ENCODE data around the gene PTPRN2. TPM values are rescaled to one million over a fixed set of nuclear protein-coding genes. Genes with fewer than 3 reads are reported as not detected.
"Not testable (repeated sequence)": the region's sequence is repeated elsewhere in the genome, so short reads cannot be mapped to it uniquely, and the experiment has no call there.

The PTPRN2 gene
- total RNA-seq (under 1 TPM; 0.47 to 0.82 (median 0.49) TPM), polyA plus RNA-seq (under 1 TPM; 0.51 to 0.74 (median 0.56) TPM)
- long read RNA-seq, donor 1, partial matches to known transcripts = 3 of 3 reads
- long read RNA-seq, donor 1, other reads (novel, unspliced or antisense) = 0 of 3 reads
- long read RNA-seq, donor 2, partial matches to known transcripts = 5 of 6 reads
- long read RNA-seq, donor 2, other reads (novel, unspliced or antisense) = 1 of 6 reads

- peaks cover 7% of the 10 kb centered on the region for H3K4me1 ChIP-seq
- no peaks in the 10 kb centered on the region for H3K36me3 ChIP-seq (ENCODE audit: insufficient read depth in 1 of 2, low read depth in 1 of 2)
- TF ChIP-seq, protein P1, sequence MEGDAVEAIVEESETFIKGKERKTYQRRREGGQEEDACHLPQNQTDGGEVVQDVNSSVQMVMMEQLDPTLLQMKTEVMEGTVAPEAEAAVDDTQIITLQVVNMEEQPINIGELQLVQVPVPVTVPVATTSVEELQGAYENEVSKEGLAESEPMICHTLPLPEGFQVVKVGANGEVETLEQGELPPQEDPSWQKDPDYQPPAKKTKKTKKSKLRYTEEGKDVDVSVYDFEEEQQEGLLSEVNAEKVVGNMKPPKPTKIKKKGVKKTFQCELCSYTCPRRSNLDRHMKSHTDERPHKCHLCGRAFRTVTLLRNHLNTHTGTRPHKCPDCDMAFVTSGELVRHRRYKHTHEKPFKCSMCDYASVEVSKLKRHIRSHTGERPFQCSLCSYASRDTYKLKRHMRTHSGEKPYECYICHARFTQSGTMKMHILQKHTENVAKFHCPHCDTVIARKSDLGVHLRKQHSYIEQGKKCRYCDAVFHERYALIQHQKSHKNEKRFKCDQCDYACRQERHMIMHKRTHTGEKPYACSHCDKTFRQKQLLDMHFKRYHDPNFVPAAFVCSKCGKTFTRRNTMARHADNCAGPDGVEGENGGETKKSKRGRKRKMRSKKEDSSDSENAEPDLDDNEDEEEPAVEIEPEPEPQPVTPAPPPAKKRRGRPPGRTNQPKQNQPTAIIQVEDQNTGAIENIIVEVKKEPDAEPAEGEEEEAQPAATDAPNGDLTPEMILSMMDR (IDR thresholded peaks at IDR 0.05) = no peak
- peaks cover 0 to 61% (median 14%) of the 10 kb centered on the region in 3 donors for H3K27me3 ChIP-seq (ENCODE audit: insufficient read depth in 3 of 3, low read length in 2 of 3)
- peak; percentile 62 to 69 for DNase-seq
- WGBS, 3 donors = 1 to 2% (median 2%) methylated on average over 14 to 102 of the region's 110 CpGs
- H3K4me3 ChIP-seq = peak within 1 kb of the TSS; percentile 49
- H3K9me3 ChIP-seq = no peaks in the 10 kb centered on the region
- intact Hi-C loops (cut with DNase I) = no loop called here
- no peak within 1 kb of the TSS for H3K27ac ChIP-seq
- ATAC-seq = peak; percentile 81 to 93 (median 92)
These were observed at the start of gene PTPRN2 for GRCh38 chr7:158587162-158588084. PTPRN2 (minus strand) TSS chr7:158587823.

GRCh38 chr7:158633055-158633956 lies 45.7 kb upstream of the PTPRN2 start:
- intact Hi-C loops (cut with DNase I) = no loop called here
- ATAC-seq = no peak
- no peaks in the 10 kb centered on the region for H3K9me3 ChIP-seq
- H3K4me1 ChIP-seq = no peaks in the 10 kb centered on the region
- TF ChIP-seq, protein P1 (IDR thresholded peaks at IDR 0.05) = no peak
- WGBS, 3 donors = 90 to 93% (median 92%) methylated on average over 11 of the region's 11 CpGs
- no peak overlapping the region for H3K4me3 ChIP-seq
- no peaks in the 10 kb centered on the region for H3K27me3 ChIP-seq (ENCODE audit: insufficient read depth in 3 of 3, low read length in 2 of 3)
- H3K36me3 ChIP-seq (ENCODE audit: insufficient read depth in 1 of 2, low read depth in 1 of 2) = no peaks in the 10 kb centered on the region
- H3K27ac ChIP-seq = no peak overlapping the region
- no peak for DNase-seq

GRCh38 chr7:158631574-158632195 lies 44.1 kb upstream of the PTPRN2 start:
- no peaks in the 10 kb centered on the region for H3K9me3 ChIP-seq
- TF ChIP-seq, protein P1 (IDR thresholded peaks at IDR 0.05) = no peak
- no peaks in the 10 kb centered on the region for H3K27me3 ChIP-seq (ENCODE audit: insufficient read depth in 3 of 3, low read length in 2 of 3)
- intact Hi-C loops (cut with DNase I) = no loop called here
- DNase-seq (no peak), ATAC-seq (no peak)
- H3K4me1 ChIP-seq = no peaks in the 10 kb centered on the region
- no peak overlapping the region for H3K4me3 ChIP-seq
- no peaks in the 10 kb centered on the region for H3K36me3 ChIP-seq (ENCODE audit: insufficient read depth in 1 of 2, low read depth in 1 of 2)
- WGBS, 3 donors = 83 to 90% (median 89%) methylated on average over 3 of the region's 3 CpGs
- H3K27ac ChIP-seq = no peak overlapping the region

DNA sequence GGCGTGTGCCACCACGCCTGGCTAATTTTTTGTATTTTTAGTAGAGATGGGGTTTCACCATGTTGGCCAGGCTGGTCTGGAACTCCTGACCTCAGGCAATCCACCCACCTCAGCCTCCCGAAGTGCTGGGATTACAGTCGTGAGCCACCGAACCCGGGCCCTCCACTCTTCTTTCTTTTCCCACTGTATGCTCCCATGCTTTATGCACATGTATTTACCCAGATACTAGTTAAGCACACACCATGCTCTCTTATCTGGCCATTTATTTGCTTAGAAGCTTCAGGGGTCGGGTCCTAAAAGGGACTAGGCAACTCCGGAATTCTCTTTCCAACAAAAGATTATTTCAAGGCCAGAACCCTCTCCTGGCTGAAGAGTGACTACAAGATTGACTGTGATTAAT lies 38.7 kb upstream of the PTPRN2 start:
- DNase-seq; H3K27me3 ChIP-seq (ENCODE audit: insufficient read depth in 3 of 3, low read length in 2 of 3); H3K27ac ChIP-seq; H3K36me3 ChIP-seq (ENCODE audit: insufficient read depth in 1 of 2, low read depth in 1 of 2); H3K9me3 ChIP-seq; H3K4me1 ChIP-seq; intact Hi-C loops (cut with DNase I); H3K4me3 ChIP-seq; ATAC-seq: not testable (repeated sequence)
- WGBS, 3 donors = 92 to 95% (median 95%) methylated on average over 8 of the region's 8 CpGs

All from psoas muscle (tissue), 8 donors.